Measurements from ENCODE around the gene RBMS1. TPM values are rescaled to one million over a fixed set of nuclear protein-coding genes. Genes with fewer than 3 reads are reported as not detected.

The RBMS1 gene
- total and polyA plus RNA-seq, 2 of the 13 experiments (the other 11 are each of a cell fraction or from before 2014, with no cell fraction given): 55.5 to 110 TPM

DNA sequence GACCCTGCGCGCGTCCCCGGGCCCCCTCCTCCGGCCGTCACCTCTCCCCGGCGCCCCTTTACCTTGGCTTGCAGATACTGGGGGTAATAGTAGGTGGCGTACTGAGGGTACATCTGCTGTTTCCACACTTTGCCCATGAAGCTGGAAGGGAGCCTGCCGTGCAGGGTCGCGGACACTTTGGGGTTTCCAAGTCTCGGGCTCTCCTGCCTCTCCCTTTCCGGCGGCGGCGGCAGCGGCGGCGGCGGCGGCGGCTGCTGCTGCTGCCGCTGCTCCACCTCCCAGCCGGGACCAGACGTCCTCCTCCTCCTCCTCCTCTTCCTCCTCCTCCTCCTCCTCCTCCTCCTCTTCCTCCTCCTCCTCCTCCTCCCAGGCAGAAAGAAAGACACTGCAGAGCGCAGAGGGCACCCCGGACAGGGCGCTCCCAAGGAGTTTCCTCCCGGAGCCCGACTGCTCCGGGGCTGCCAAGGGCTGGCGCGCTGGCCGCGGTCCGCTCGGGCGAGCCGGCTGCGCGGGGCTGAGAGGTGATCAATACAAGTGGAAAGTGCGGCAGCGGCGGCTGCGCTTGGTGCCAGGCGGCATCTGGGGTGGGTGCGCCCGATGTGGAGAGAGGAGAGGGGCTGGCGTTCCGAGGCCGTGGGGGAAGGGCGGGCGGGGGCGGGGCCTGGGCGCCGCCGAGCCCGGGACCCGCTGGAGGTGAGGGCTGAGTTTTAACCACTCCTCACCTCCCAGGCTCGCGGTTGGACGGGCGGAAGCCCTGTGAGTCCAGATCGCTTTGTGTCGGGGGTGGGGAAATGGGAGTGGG lies at the start of gene RBMS1 (continued):
- TF ChIP-seq, protein P1, sequence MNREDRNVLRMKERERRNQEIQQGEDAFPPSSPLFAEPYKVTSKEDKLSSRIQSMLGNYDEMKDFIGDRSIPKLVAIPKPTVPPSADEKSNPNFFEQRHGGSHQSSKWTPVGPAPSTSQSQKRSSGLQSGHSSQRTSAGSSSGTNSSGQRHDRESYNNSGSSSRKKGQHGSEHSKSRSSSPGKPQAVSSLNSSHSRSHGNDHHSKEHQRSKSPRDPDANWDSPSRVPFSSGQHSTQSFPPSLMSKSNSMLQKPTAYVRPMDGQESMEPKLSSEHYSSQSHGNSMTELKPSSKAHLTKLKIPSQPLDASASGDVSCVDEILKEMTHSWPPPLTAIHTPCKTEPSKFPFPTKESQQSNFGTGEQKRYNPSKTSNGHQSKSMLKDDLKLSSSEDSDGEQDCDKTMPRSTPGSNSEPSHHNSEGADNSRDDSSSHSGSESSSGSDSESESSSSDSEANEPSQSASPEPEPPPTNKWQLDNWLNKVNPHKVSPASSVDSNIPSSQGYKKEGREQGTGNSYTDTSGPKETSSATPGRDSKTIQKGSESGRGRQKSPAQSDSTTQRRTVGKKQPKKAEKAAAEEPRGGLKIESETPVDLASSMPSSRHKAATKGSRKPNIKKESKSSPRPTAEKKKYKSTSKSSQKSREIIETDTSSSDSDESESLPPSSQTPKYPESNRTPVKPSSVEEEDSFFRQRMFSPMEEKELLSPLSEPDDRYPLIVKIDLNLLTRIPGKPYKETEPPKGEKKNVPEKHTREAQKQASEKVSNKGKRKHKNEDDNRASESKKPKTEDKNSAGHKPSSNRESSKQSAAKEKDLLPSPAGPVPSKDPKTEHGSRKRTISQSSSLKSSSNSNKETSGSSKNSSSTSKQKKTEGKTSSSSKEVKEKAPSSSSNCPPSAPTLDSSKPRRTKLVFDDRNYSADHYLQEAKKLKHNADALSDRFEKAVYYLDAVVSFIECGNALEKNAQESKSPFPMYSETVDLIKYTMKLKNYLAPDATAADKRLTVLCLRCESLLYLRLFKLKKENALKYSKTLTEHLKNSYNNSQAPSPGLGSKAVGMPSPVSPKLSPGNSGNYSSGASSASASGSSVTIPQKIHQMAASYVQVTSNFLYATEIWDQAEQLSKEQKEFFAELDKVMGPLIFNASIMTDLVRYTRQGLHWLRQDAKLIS (CRISPR knock-in tag; IDR thresholded peaks at IDR 0.05): no peak
- TF ChIP-seq HDAC6 (IDR thresholded peaks at IDR 0.05; ENCODE audit: low read depth, low read length): no peak
- peak; percentile 80 for TF ChIP-seq CCDC6 (CRISPR knock-in tag; IDR thresholded peaks at IDR 0.05)
- peak; percentile 37; the same call in 1 of the 2 replicates for TF ChIP-seq ARNT2 (CRISPR knock-in tag; IDR thresholded peaks at IDR 0.05; ENCODE audit: low read depth)
- TF ChIP-seq SP1 (IDR thresholded peaks at IDR 0.05): no peak
- peak; percentile 32; the same call in 1 of the 2 replicates for TF ChIP-seq SP1 (CRISPR knock-in tag; IDR thresholded peaks at IDR 0.05)
- no peak for TF ChIP-seq ZBTB38 (CRISPR knock-in tag; IDR thresholded peaks at IDR 0.05)
- no peak for TF ChIP-seq KDM1A (CRISPR knock-in tag; IDR thresholded peaks at IDR 0.05)
- 0 out of 2 replicates have a peak, but pooled peaks have one; percentile 89 for TF ChIP-seq ZNF850 (CRISPR knock-in tag; conservative IDR thresholded peaks at IDR 0.05)
- no peak for TF ChIP-seq SMAD9 (CRISPR knock-in tag; IDR thresholded peaks at IDR 0.05)
- TF ChIP-seq NFE2L2 (IDR thresholded peaks at IDR 0.05; ENCODE audit: low read length): no peak
- no peak for TF ChIP-seq TBX3 (IDR thresholded peaks at IDR 0.05; ENCODE audit: borderline replicate concordance)
- TF ChIP-seq MEF2D (CRISPR knock-in tag; IDR thresholded peaks at IDR 0.05): no peak
- no peak for TF ChIP-seq HOXD1 (CRISPR knock-in tag; IDR thresholded peaks at IDR 0.05)
- TF ChIP-seq ZBTB7B (CRISPR knock-in tag; IDR thresholded peaks at IDR 0.05): peak; percentile 23; the same call in 1 of the 2 replicates
- peak; percentile 24; the same call in 1 of the 2 replicates for TF ChIP-seq MTF2 (CRISPR knock-in tag; IDR thresholded peaks at IDR 0.05; ENCODE audit: borderline replicate concordance)
- TF ChIP-seq KDM5A (IDR thresholded peaks at IDR 0.05; ENCODE audit: borderline replicate concordance, low read length): no peak; the same call in none of the 2 replicates
- no peak for TF ChIP-seq EP300 (IDR thresholded peaks at IDR 0.05; ENCODE audit: low read depth in 2 of 2, low read length in 2 of 2)
- TF ChIP-seq EP300 (CRISPR knock-in tag; IDR thresholded peaks at IDR 0.05; ENCODE audit: borderline replicate concordance): no peak
- no peak for TF ChIP-seq NONO (IDR thresholded peaks at IDR 0.05)
- peak; percentile 46; the same call in 1 of the 2 replicates for TF ChIP-seq NONO (CRISPR knock-in tag; conservative IDR thresholded peaks at IDR 0.05)
- TF ChIP-seq PHF21A (CRISPR knock-in tag; IDR thresholded peaks at IDR 0.05): no peak
- TF ChIP-seq, protein P2, sequence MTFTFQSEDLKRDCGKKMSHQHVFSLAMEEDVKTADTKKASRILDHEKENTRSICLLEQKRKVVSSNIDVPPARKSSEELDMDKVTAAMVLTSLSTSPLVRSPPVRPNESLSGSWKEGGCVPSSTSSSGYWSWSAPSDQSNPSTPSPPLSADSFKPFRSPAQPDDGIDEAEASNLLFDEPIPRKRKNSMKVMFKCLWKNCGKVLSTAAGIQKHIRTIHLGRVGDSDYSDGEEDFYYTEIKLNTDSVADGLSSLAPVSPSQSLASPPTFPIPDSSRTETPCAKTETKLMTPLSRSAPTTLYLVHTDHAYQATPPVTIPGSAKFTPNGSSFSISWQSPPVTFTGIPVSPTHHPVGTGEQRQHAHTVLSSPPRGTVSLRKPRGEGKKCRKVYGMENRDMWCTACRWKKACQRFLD (CRISPR knock-in tag; IDR thresholded peaks at IDR 0.05; ENCODE audit: borderline replicate concordance): no peak
- no peak; the same call in 1 of the 2 replicates for TF ChIP-seq RXRB (CRISPR knock-in tag; IDR thresholded peaks at IDR 0.05; ENCODE audit: borderline replicate concordance)
- TF ChIP-seq, protein P3, sequence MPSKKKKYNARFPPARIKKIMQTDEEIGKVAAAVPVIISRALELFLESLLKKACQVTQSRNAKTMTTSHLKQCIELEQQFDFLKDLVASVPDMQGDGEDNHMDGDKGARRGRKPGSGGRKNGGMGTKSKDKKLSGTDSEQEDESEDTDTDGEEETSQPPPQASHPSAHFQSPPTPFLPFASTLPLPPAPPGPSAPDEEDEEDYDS (CRISPR knock-in tag; IDR thresholded peaks at IDR 0.05): no peak; the same call in none of the 2 replicates
- TF ChIP-seq ZNF292 (CRISPR knock-in tag; IDR thresholded peaks at IDR 0.05; ENCODE audit: borderline replicate concordance, low read depth): no peak
- TF ChIP-seq SMYD3 (CRISPR knock-in tag; IDR thresholded peaks at IDR 0.05): no peak

Data from HepG2 (cell line).